Activated CD8-positive, alpha-beta memory T cell treated with anti-CD3 and anti-CD28 coated beads, Interleukin-2, amount 10 ng/mL, durations not matched to agents 7 days and 5 days (primary cell): Measurements from ENCODE around the gene GOLGA6L6. TPM values are rescaled to one million over a fixed set of nuclear protein-coding genes. Genes with fewer than 3 reads are reported as not detected.
"Not testable (repeated sequence)": the region's sequence is repeated elsewhere in the genome, so short reads cannot be mapped to it uniquely, and the experiment has no call there.

Experiments
- ATAC-seq: fragments of 150-1000 bp; cut with Tn5 transposase; one replicate; pipeline ENCODE4 v1.10.0; 2021; ENCODE audit warnings: moderate library complexity
- CTCF ChIA-PET: fragments of 350-600 bp; sonication (Branson Sonifier 250); formaldehyde crosslinking; loops from one replicate; lab custom pipeline; 2021; ENCODE audit warnings: antibody characterized with exemption; lab: Charles Lee
- DNase-seq: peaks from one replicate; pipeline ENCODE4 v3.0.0-alpha.2; 2020
- H3K27ac Mint-ChIP-seq: one replicate; pipeline ENCODE4 v1.8.0; 2021; ENCODE audit warnings: mild to moderate bottlenecking, mixed read lengths
- H3K27me3 Mint-ChIP-seq: one replicate; pipeline ENCODE4 v1.8.0; 2021; ENCODE audit warnings: mixed read lengths
- H3K36me3 Mint-ChIP-seq: one replicate; pipeline ENCODE4 v1.8.0; 2021; ENCODE audit warnings: mild to moderate bottlenecking, mixed read lengths
- H3K4me1 Mint-ChIP-seq: one replicate; pipeline ENCODE4 v1.8.0; 2021; ENCODE audit warnings: mixed read lengths
- H3K4me3 Mint-ChIP-seq: one replicate; pipeline ENCODE4 v1.8.0; 2021; ENCODE audit warnings: mild to moderate bottlenecking, moderate library complexity, mixed read lengths
- H3K9me3 Mint-ChIP-seq: one replicate; pipeline ENCODE4 v1.8.0; 2022; ENCODE audit warnings: low read depth, mixed read lengths
- total RNA-seq, 2 experiments: library from RNA; stranded (reverse); gene quantifications; one replicate each; pipeline ENCODE4 v1.2.3, GENCODE V29; 2021

GOLGA6L6 gene
- total RNA-seq, 2 experiments from 2014 or later, result not detected

DNA sequence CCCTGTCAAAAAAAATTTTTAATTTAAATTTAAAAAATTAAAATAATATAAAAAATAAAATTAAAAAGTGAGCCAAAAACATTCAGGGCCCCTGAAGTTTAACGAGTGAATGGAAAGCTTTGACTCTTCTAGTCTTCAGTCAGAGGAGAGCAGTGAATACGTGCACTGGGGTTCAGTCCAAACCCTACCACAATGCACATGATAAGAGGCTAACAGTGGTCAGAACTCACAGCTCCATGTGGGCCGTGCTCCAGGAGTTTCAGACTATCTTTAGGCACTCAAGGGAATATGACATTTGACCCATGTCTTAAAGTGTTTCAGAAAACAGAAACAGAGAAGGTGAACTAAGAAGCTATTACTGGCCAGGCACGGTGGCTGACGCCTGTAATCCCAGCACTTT, 48.6 kb downstream of the GOLGA6L6 start:
- H3K27me3 Mint-ChIP-seq, H3K4me3 Mint-ChIP-seq, H3K36me3 Mint-ChIP-seq: not testable (repeated sequence)

DNA sequence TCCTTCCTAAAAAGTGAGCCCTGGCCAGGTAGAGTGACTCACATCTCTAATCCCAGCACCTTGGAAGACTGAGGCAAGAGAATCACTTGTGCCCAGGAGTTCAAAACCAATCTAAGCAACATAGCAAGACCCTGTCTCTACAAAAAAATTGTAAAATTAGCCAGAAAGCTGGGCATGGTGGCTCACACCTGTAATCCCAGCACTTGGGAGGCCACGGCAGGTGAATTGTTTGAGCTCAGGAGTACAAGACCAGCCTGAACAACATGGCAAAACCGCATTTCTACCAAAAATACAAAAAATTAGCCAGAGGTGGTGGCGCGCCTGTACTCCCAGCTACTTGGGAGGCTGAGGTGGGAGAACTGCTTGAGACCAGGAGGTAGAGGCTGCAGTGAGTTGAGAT, 49.0 kb downstream of the GOLGA6L6 start:
- H3K27me3 Mint-ChIP-seq, H3K4me3 Mint-ChIP-seq, H3K9me3 Mint-ChIP-seq, H3K36me3 Mint-ChIP-seq, H3K27ac Mint-ChIP-seq, H3K4me1 Mint-ChIP-seq, CTCF ChIA-PET, ATAC-seq, DNase-seq: not testable (repeated sequence)

More for the DNA sequence above, 48.6 kb downstream of the GOLGA6L6 start:
- H3K9me3 Mint-ChIP-seq, DNase-seq, CTCF ChIA-PET, ATAC-seq, H3K27ac Mint-ChIP-seq, H3K4me1 Mint-ChIP-seq: not testable (repeated sequence)

DNA sequence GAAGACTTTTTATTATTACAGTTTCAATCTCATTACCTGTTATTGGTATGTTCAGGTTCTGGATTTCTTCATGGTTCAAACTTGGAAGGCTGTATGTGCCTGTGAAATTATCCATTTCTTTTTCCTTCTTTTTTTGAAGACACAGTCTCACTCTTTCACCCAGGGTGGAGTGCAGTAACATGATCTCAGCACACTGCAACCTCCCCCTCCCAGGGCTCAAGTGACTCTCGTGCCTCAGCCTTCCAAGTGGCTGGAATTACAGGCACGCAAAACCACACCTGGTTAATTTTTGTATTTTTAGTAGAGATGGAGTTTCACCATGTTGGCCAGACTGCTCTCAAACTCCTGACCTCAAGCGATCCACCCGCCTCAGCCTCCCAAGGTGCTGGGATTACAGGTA, 52.3 kb downstream of the GOLGA6L6 start:
- H3K36me3 Mint-ChIP-seq, H3K9me3 Mint-ChIP-seq, H3K4me1 Mint-ChIP-seq, CTCF ChIA-PET, ATAC-seq, H3K27me3 Mint-ChIP-seq, H3K4me3 Mint-ChIP-seq, DNase-seq, H3K27ac Mint-ChIP-seq: not testable (repeated sequence)
